ENCODE data around the gene EFCAB9.

Gene EFCAB9

GRCh38 chr5:172235132-172235780, 41.3 kb downstream of the EFCAB9 start:
- H3K4me3 ChIP-seq (ENCODE audit: low read depth, low read length) = no peak overlapping the region
- no peak for TF ChIP-seq CTCF (IDR thresholded peaks at IDR 0.05; ENCODE audit: low read depth, low read length)
- no peak for DNase-seq
- peaks cover 9% of the 10 kb centered on the region for H3K36me3 ChIP-seq
- no peaks in the 10 kb centered on the region for H3K27me3 ChIP-seq
- H3K4me1 ChIP-seq = peaks cover 4% of the 10 kb centered on the region; the same call in 1 of the 2 replicates
- no peaks in the 10 kb centered on the region for H3K9me3 ChIP-seq

GRCh38 chr5:172235827-172236736, 42.1 kb downstream of the EFCAB9 start:
- H3K4me1 ChIP-seq = peaks cover 4% of the 10 kb centered on the region; the same call in 1 of the 2 replicates
- TF ChIP-seq CTCF (IDR thresholded peaks at IDR 0.05; ENCODE audit: low read depth, low read length) = no peak
- no peak overlapping the region for H3K4me3 ChIP-seq (ENCODE audit: low read depth, low read length)
- no peak for DNase-seq
- H3K9me3 ChIP-seq = no peaks in the 10 kb centered on the region
- peaks cover 9% of the 10 kb centered on the region for H3K36me3 ChIP-seq
- no peaks in the 10 kb centered on the region for H3K27me3 ChIP-seq

- no peaks in the 10 kb centered on the region for H3K27me3 ChIP-seq
- no peak for DNase-seq
- no peak for TF ChIP-seq CTCF (IDR thresholded peaks at IDR 0.05; ENCODE audit: low read depth, low read length)
- H3K4me3 ChIP-seq (ENCODE audit: low read depth, low read length) = no peak overlapping the region
- H3K36me3 ChIP-seq = peaks cover 1% of the 10 kb centered on the region; the same call in 1 of the 2 replicates
- no peaks in the 10 kb centered on the region for H3K9me3 ChIP-seq
- H3K4me1 ChIP-seq = peaks cover 4% of the 10 kb centered on the region; the same call in 1 of the 2 replicates
Observed at GRCh38 chr5:172238334-172238733, 44.4 kb downstream of the EFCAB9 start.

- DNase-seq = no peak
- no peaks in the 10 kb centered on the region for H3K9me3 ChIP-seq
- no peaks in the 10 kb centered on the region; the same call in 1 of the 2 replicates for H3K36me3 ChIP-seq
- no peaks in the 10 kb centered on the region for H3K4me1 ChIP-seq
- H3K27me3 ChIP-seq = no peaks in the 10 kb centered on the region
- H3K4me3 ChIP-seq (ENCODE audit: low read depth, low read length) = no peak overlapping the region
- TF ChIP-seq CTCF (IDR thresholded peaks at IDR 0.05; ENCODE audit: low read depth, low read length) = no peak
Observed at GRCh38 chr5:172243302-172243701, 49.3 kb downstream of the EFCAB9 start.

GRCh38 chr5:172245046-172245445, 51.1 kb downstream of the EFCAB9 start:
- H3K4me1 ChIP-seq = no peaks in the 10 kb centered on the region
- no peaks in the 10 kb centered on the region for H3K27me3 ChIP-seq
- no peaks in the 10 kb centered on the region for H3K36me3 ChIP-seq
- no peak overlapping the region for H3K4me3 ChIP-seq (ENCODE audit: low read depth, low read length)
- no peaks in the 10 kb centered on the region for H3K9me3 ChIP-seq
- no peak for TF ChIP-seq CTCF (IDR thresholded peaks at IDR 0.05; ENCODE audit: low read depth, low read length)
- DNase-seq = no peak
